HepG2 (cell line): Measurements from ENCODE around the gene PRKAR2A. TPM values are rescaled to one million over a fixed set of nuclear protein-coding genes. Genes with fewer than 3 reads are reported as not detected.

Source experiments
- AHDC1 ChIP-seq: sonication (generic); formaldehyde crosslinking; IDR thresholded peaks from 2 replicates; pipeline ENCODE4 v1.5.1; 2020; ENCODE audit warnings: mild to moderate bottlenecking, missing genetic modification reagents, borderline replicate concordance
- ERF ChIP-seq: IDR thresholded peaks from 2 replicates; pipeline ENCODE4 v1.6.1; 2018; ENCODE audit warnings: missing biosample characterization, missing genetic modification reagents
- HNRNPK ChIP-seq: fragments of 200-400 bp; formaldehyde crosslinking; IDR thresholded peaks from 2 replicates; pipeline ENCODE4 v1.6.1; 2018; ENCODE audit warnings: low read length, low read depth, moderate library complexity, mild to moderate bottlenecking; ENCODE audit not compliant: poor library complexity, severe bottlenecking
- IKZF1 ChIP-seq: fragments of 450-650 bp; IDR thresholded peaks from 2 replicates; pipeline ENCODE4 v1.7.1; 2016
- IRF2 ChIP-seq: IDR thresholded peaks from 2 replicates; pipeline ENCODE4 v1.6.1; 2018; ENCODE audit warnings: missing genetic modification reagents, missing compliant biosample characterization
- KLF16 ChIP-seq, 2 experiments: sonication (generic) in 1 of 2; formaldehyde crosslinking in 1 of 2; IDR thresholded peaks; 2 replicates each; pipeline versions ENCODE4 v1.6.1 to v1.8.0; 2016 to 2023; ENCODE audit warnings: missing genetic modification reagents in 2 of 2, missing compliant biosample characterization in 1 of 2
- NCOA1 ChIP-seq: sonication (generic); formaldehyde crosslinking; IDR thresholded peaks from 2 replicates; pipeline ENCODE4 v1.9.0; 2021; ENCODE audit warnings: missing genetic modification reagents
- TP53 ChIP-seq: sonication (generic); formaldehyde crosslinking; conservative IDR thresholded peaks from 2 replicates; pipeline ENCODE4 v1.4.0; 2020; ENCODE audit warnings: missing genetic modification reagents
- TRIM22 ChIP-seq: fragments of 450-650 bp; IDR thresholded peaks from 2 replicates; pipeline ENCODE4 v1.6.1; 2017
- ZNF275 ChIP-seq: sonication (generic); formaldehyde crosslinking; IDR thresholded peaks from 2 replicates; pipeline ENCODE4 v1.8.0; 2022; ENCODE audit warnings: missing genetic modification reagents, mild to moderate bottlenecking, inconsistent platforms, borderline replicate concordance
- ZNF574 ChIP-seq: sonication (generic); formaldehyde crosslinking; IDR thresholded peaks from 2 replicates; pipeline ENCODE4 v1.4.0; 2020; ENCODE audit warnings: missing genetic modification reagents
- ZNF577 ChIP-seq: sonication (generic); formaldehyde crosslinking; IDR thresholded peaks from 2 replicates; pipeline ENCODE4 v1.4.0; 2020; ENCODE audit warnings: mild to moderate bottlenecking, low read depth, missing genetic modification reagents, borderline replicate concordance
- ZNF687 ChIP-seq: sonication (generic); formaldehyde crosslinking; IDR thresholded peaks from 2 replicates; pipeline ENCODE4 v1.5.1; 2020; ENCODE audit warnings: mild to moderate bottlenecking, missing genetic modification reagents, moderate library complexity
- ZNF720 ChIP-seq: sonication (generic); formaldehyde crosslinking; IDR thresholded peaks from 2 replicates; pipeline ENCODE4 v1.4.0; 2020; ENCODE audit warnings: missing genetic modification reagents
- polyA plus RNA-seq, 8 experiments: library from polyadenylated mRNA; depleted of rRNA in 3 of 8; stranded (reverse) in 7 of 8; unstranded in 1 of 8; fragments of >200 nt; fragmentation: Illumina TruSeq in 4 of 8; extraction: Trizol in 4 of 8; gene quantifications; 2 replicates each; pipeline versions ENCODE4 v1.2.1 to v1.2.3, GENCODE V29; 2011 to 2016; ENCODE audit warnings: low read depth in 4 of 8, missing spikeins in 1 of 8, mixed read lengths in 1 of 8; ENCODE audit not compliant: insufficient read depth in 1 of 8
- total RNA-seq, 5 experiments: library from RNA; depleted of rRNA; stranded (reverse); fragments of >200 nt; fragmentation: Illumina TruSeq; extraction: Trizol; gene quantifications; 2 replicates each; pipeline ENCODE4 v1.2.3, GENCODE V29; 2016; ENCODE audit warnings: low read depth in 1 of 5

The PRKAR2A gene
- total and polyA plus RNA-seq, 2 of the 13 experiments (the other 11 are each of a cell fraction or from before 2014, with no cell fraction given): 11.8 to 29.2 TPM

- TF ChIP-seq AHDC1 (CRISPR knock-in tag): 0 out of 2 replicates have a peak, but pooled peaks have one; percentile 8
- TF ChIP-seq ZNF720 (CRISPR knock-in tag): 0 out of 2 replicates have a peak, but pooled peaks have one; percentile 69
- no peak for TF ChIP-seq HNRNPK
- TF ChIP-seq IRF2 (CRISPR knock-in tag): no peak
- 0 out of 2 replicates have a peak, but pooled peaks have one; percentile 2 for TF ChIP-seq ZNF574 (CRISPR knock-in tag)
- no peak for TF ChIP-seq ERF (CRISPR knock-in tag)
- no peak for TF ChIP-seq IKZF1
- TF ChIP-seq TP53: no peak
- peak; percentile 17; the same call in 1 of the 2 replicates for TF ChIP-seq ZNF687 (CRISPR knock-in tag)
- 0 out of 2 replicates have a peak, but pooled peaks have one; percentile 38 for TF ChIP-seq NCOA1 (CRISPR knock-in tag)
- TF ChIP-seq TRIM22: no peak
- no peak for TF ChIP-seq KLF16 (CRISPR knock-in tag; IDR thresholded peaks at IDR 0.05)
- no peak for TF ChIP-seq ZNF577 (CRISPR knock-in tag)
- TF ChIP-seq ZNF275 (CRISPR knock-in tag): no peak
Observed at GRCh38 chr3:48856469-48856868, 8.8 kb upstream of the PRKAR2A start (continued).
